ENCODE results near the gene BEAN1.

DNA sequence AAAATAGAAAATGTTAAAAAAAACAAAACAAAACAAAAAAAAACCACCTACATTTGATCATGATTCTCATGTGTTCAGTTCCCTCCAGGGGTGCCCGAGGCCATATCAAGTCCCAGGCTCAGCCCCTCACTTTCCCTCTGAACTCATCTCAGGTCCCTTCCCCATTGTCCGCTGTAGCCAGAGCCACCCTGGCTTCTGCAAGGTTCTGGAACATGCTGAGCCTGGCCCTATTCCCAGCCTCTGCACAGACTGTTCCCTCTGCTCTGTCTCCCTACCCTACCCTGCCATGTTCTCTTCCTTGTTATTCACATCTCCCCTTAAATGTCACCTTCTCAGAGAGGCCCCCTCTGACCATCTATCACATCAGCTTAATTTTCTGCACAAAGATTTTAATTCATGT, 75.9 kb downstream of the BEAN1 start:
- no peak for TF ChIP-seq POLR2A (IDR thresholded peaks at IDR 0.05)
- TF ChIP-seq, protein P1, sequence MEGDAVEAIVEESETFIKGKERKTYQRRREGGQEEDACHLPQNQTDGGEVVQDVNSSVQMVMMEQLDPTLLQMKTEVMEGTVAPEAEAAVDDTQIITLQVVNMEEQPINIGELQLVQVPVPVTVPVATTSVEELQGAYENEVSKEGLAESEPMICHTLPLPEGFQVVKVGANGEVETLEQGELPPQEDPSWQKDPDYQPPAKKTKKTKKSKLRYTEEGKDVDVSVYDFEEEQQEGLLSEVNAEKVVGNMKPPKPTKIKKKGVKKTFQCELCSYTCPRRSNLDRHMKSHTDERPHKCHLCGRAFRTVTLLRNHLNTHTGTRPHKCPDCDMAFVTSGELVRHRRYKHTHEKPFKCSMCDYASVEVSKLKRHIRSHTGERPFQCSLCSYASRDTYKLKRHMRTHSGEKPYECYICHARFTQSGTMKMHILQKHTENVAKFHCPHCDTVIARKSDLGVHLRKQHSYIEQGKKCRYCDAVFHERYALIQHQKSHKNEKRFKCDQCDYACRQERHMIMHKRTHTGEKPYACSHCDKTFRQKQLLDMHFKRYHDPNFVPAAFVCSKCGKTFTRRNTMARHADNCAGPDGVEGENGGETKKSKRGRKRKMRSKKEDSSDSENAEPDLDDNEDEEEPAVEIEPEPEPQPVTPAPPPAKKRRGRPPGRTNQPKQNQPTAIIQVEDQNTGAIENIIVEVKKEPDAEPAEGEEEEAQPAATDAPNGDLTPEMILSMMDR (IDR thresholded peaks at IDR 0.05): no peak
